GM18526 (cell line): Measurements from ENCODE around the gene ATF7IP.

Experiments
- POLR2A ChIP-seq: IDR thresholded peaks from 3 replicates; pipeline ENCODE4 v1.6.1; 2011; ENCODE audit not compliant: insufficient read length; ENCODE audit errors: extremely low read depth

The ATF7IP gene, protein sequence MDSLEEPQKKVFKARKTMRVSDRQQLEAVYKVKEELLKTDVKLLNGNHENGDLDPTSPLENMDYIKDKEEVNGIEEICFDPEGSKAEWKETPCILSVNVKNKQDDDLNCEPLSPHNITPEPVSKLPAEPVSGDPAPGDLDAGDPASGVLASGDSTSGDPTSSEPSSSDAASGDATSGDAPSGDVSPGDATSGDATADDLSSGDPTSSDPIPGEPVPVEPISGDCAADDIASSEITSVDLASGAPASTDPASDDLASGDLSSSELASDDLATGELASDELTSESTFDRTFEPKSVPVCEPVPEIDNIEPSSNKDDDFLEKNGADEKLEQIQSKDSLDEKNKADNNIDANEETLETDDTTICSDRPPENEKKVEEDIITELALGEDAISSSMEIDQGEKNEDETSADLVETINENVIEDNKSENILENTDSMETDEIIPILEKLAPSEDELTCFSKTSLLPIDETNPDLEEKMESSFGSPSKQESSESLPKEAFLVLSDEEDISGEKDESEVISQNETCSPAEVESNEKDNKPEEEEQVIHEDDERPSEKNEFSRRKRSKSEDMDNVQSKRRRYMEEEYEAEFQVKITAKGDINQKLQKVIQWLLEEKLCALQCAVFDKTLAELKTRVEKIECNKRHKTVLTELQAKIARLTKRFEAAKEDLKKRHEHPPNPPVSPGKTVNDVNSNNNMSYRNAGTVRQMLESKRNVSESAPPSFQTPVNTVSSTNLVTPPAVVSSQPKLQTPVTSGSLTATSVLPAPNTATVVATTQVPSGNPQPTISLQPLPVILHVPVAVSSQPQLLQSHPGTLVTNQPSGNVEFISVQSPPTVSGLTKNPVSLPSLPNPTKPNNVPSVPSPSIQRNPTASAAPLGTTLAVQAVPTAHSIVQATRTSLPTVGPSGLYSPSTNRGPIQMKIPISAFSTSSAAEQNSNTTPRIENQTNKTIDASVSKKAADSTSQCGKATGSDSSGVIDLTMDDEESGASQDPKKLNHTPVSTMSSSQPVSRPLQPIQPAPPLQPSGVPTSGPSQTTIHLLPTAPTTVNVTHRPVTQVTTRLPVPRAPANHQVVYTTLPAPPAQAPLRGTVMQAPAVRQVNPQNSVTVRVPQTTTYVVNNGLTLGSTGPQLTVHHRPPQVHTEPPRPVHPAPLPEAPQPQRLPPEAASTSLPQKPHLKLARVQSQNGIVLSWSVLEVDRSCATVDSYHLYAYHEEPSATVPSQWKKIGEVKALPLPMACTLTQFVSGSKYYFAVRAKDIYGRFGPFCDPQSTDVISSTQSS

DNA sequence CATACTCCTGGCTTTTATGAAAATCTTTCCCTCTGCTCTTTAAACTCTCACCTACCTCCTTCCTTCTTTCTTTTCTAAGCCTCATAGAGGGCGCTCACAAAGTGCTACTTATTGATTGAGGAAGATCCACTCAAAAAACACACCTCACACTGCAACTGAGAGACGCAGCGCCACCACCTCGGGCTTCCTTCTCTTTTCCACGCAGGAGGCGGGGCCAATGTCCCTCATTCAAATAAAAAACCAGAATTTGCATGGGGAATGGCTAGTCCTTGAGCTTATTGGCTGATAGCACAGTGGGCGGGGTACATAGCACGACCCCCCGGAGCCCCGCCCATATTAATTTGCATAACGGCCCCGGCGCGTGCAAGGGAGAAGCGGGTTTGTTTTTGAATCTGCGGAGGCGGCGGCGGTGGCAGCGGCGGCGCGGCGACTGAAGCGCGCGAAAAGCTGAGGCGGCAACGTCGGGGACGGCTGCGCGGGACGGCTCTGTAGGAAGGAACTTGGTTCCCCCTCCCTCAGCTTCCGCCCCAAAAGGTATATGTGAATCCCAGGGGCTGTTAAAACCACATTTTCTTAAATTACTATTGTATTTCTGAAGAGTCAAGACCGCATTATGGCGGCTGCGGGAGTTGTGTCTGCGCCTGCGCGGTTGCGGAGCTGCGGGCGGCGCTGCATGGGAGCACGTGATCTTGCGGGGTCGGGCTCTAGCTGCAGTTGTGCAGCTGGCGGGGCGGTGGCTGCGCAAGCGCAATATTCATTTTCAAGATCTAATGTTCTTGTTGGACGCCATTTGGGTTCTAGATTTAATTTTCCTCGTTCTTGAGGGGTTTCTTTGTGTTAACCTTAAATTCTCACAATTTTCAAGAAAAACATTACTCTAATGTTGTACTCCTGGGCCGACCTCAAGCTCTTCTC lies at the start of gene ATF7IP:
TSS of gene ATF7IP (plus strand) at position 389 of the 915 bp plus-strand sequence. CDS start 58,234 bp downstream, outside the sequence.
- TF ChIP-seq POLR2A: peak; percentile 60

DNA sequence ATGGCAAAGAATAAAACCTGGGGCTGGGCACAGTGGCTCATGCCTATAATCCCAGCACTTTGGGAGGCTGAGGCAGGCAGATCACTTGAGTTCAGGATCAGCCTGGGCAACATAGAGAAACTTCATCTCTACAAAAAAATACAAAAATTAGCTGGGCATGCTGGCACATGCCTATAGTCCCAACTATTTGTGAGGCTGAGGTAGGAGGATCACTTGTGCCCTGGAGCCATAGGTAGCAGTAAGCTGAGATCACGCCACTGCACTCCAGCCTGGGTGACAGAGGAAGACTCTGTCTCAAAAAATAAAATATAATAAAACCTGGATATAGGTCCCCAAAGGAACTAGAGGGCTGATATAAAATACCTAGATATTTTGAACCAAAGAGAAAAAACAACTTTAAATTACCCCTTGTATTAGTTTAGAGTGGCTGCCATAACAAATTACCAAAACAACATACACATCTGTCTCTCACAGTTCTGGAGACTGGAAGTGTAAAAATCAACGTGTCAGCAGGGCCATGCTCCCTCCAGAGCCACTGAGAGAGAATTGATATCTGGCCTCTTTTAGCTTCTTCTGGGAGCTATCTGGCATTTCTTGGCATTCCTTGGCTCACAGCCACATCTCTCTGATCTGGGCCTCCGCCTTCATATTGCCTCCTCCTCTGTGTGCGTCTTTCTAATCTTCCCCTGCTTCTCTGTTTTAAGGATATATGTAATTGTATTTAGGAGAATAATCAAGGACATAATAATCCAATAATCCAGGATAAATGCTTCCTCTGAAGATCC lies 47.9 kb upstream of the ATF7IP start:
- TF ChIP-seq POLR2A: no peak

DNA sequence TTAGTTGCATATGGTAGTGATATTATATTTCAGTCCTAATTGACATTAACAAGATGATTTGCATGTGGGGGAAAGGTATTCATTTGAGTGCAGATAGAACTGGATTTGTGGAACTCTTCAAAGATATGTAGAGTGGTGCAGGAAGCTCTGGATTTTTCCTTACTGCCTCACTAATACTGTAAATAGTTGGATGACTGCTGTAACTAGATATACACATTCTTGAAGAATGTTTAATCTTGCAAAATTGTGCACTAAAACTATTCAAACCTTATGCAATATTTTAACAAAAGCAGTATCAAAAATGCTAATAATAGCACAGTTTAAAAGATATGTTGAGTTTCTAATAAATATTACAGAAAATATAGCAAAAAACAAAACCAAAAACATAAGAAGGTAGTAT lies 43.1 kb upstream of the ATF7IP start:
- no peak for TF ChIP-seq POLR2A

DNA sequence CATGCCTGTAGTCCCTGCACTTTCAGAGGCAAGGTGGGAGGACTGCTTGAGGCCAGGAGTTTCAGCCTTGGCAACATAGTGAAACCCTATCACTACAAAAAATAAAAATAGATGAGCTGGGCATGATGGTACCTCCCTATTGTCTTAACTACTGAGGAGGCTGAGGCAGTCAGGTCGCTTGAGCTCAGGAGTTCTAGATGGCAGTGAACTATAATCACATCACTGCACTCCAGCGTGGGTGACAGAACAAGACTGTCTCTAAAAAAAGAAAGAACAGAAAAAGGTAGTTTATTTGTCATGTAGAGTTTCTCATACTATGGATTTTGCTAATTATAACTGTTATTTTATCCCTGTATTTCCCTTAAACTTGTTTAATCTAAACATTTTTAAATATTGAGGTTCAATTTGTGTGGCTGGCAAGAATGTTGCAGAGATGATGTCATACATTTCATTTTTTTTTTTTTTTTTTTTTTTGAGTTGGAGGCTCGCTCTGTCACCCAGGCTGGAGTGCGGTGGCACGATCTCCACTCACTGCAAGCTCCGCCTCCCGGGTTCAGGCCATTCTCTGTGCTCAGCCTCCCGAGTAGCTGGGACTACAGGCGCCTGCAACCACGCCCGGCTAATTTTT lies 39.7 kb upstream of the ATF7IP start:
- no peak for TF ChIP-seq POLR2A

DNA sequence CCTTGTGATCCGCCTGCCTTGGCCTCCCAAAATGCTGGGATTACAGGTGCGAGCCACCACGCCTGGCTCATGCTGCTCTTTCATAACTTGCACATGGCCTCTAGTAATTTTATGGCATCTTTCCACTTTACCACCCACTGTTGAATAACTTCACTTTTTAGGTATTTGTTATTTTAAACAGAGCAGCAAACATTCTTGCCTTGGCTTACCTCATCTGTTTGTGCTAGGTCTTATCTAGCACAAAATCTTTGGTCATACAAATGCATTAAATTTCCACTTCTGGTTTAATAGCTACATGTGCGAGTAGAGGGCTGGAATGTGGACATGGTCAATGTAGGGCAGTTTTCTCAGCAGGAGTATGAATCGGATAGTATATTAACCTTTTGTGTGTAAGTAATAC lies 38.8 kb upstream of the ATF7IP start:
- no peak for TF ChIP-seq POLR2A

DNA sequence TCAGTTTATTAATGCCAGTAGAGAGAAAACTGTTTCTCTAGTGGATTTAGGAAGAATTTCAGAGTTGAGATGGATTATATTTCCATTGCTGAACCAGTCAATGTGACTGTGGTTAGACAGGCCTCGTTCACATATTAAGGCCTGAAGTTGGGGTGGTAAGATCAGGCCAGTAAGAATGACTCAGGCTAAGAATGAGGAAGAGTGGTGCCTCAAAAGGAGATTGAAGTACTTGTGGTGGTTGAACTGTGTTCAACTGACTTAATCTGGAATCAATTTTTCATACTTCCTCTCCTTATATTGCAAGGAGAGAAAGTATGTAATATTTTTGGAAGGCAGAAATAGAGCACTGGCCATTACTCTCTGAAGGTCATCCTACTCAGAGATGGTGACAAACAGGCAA lies 37.8 kb upstream of the ATF7IP start:
- no peak for TF ChIP-seq POLR2A

DNA sequence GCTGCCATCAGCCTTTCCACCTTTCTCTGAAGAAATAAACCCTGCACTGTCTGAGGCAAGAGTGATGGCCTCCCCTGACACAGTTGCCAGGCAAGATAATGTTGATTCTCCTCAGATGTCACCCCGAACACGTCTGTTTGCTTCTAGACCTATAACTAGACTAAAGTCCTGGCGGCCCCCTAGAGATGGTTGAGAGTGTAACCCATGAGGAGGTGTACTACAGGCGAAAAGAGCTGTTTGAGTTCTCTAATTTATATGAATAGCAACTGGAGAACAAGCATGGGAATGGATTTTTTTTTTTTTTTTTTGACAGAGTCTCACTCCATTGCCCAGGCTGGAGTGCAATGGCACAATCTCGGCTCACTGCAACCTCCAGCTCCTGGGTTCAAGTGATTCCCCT lies 33.0 kb upstream of the ATF7IP start:
- TF ChIP-seq POLR2A: no peak

DNA sequence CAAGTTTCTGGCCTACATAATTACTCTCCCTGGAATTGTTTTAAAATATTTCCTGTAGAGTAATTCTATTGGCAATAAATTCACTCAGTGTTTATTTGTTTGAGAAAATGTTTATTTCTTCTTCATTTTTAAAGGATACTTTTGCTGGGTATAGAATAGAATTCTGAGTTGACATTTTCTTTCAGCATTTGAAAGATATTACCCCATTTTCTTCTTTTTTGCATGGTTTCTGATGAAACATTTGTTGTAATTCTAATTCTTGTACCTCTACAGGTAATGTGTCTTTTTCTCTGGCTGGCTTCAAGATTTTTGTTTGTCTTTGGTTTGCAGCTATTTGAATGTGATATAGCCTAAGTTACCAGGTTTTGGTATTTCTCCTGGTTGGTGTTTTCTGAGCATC lies 25.1 kb upstream of the ATF7IP start:
- no peak for TF ChIP-seq POLR2A

DNA sequence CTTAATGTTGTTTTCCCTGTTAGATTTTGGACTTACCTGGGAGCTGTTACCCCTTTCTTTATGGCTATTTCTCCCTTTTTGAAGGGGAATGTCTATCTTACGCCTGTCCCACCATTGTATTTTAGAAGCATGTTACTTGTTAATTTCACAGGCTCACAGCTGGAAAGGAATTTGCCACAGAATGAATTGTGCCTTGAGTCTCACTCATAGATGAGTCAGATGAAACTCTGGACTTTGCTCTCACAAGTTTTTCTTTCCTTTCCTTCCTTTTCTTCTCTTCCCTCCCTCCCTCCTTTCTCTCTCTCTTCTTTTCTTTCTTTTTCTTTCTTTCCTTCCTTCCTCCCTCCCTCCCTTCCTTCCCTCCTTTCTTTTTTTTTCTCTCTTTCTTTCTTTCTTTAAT lies 9.3 kb upstream of the ATF7IP start:
- no peak for TF ChIP-seq POLR2A

DNA sequence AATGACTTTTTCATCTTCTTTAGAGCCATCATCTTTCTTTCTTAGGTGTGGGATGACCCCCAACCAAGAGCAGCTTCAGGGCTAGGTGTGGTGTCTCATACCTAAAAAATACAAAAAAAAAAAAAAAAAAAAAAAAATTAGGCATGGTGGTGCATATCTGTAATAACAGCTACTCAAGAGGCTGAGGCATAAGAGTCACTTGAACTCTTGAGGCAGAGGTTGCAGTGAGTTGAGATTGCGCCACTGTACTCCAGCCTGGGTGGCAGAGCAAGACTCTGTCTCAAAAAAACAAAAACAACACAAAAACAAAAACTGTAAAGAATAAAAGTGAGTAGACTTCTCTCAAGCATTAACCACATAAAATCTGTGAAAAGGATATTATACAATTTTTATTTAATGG lies 8.0 kb upstream of the ATF7IP start:
- TF ChIP-seq POLR2A: no peak

DNA sequence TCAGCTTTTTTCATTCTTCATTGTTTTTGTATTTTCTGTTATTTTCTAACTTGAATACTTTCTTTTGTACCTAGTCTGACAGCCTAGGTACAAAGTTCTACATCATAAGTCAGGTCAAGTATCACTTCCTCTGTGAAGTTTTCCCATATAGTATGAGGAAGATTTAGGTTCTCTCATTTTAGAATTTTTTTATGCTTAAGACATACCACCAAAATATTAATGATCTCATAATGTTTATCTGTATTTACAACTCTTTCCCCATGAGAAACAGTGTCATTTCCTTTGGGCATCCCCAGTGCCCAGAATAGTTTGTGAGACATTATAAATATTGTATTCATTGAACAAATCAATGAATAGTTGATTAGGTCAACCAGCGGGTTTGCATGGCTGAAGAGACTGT lies 3.1 kb upstream of the ATF7IP start:
- TF ChIP-seq POLR2A: no peak

DNA sequence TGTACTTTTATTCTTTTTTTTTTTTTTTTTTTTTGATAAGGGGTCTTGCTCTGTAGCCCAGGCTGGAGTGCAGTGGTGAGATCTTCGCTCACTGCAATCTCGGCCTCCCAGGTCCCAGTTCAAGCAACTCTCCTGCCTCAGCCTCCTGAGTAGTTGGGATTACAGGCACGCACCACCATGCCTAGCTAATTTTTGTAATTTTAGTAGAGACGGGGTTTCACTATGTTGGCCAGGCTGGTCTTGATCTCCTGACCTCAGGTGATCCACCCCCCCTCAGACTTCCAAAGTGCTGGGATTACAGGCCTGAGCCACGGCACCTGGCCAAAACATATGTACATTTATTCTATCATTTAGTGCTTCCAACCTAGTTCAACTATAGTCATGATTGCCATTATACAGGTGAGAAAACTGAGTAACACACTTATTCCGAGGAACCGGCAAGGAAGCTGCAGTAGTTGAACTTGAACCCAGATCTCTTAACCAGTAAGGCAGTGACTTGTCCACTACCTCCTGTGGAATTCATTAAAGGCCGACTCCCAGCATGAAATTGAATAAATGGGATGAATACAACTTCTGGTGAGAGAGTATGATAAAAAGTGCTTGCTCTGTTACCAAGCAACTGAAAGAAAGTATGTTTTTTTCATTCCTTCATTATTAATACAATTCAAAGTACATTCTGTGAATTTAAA lies 755 bp upstream of the ATF7IP start:
- TF ChIP-seq POLR2A: no peak
